Activated naive CD4-positive, alpha-beta T cell treated with anti-CD3 and anti-CD28 coated beads, Interleukin-2, amount 50 U/mL, for 24 hours (primary cell): ENCODE results near the gene ST3GAL6.

ENCODE experiments used
- H3K27ac Mint-ChIP-seq: one replicate; pipeline ENCODE4 v1.8.0; 2021; ENCODE audit warnings: mild to moderate bottlenecking, mixed read lengths
- H3K27me3 Mint-ChIP-seq: one replicate; pipeline ENCODE4 v1.8.0; 2021; ENCODE audit warnings: mixed read lengths
- H3K36me3 Mint-ChIP-seq: one replicate; pipeline ENCODE4 v1.8.0; 2021; ENCODE audit warnings: mixed read lengths
- H3K4me1 Mint-ChIP-seq: one replicate; pipeline ENCODE4 v1.8.0; 2021; ENCODE audit warnings: mixed read lengths
- H3K4me3 Mint-ChIP-seq: one replicate; pipeline ENCODE4 v1.8.0; 2021; ENCODE audit warnings: mild to moderate bottlenecking, mixed read lengths
- H3K9me3 Mint-ChIP-seq: one replicate; pipeline ENCODE4 v1.8.0; 2021; ENCODE audit warnings: mixed read lengths

Gene ST3GAL6

DNA sequence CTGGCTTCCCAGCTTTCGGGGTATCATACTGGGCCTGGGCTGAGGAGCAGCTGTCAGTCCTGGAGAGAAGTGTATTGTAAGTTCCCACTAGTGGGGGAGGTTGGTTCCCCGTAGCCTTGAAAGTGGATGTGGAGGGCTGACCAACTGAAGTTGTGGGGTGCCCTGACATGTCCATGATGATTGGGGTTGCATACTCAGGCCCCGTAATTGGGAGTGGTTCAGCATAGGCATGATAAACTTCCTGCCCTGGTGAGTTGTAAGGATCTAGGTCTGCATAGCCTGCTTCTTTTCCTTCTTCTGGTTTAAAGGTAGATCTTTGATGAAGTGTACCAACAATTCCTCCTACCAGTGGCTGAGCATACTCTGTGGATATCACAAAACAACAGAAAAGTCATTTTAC, 36.3 kb downstream of the ST3GAL6 start:
- no peaks in the 10 kb centered on the region for H3K36me3 Mint-ChIP-seq
- H3K27ac Mint-ChIP-seq: no peak overlapping the region
- no peaks in the 10 kb centered on the region for H3K4me1 Mint-ChIP-seq

DNA sequence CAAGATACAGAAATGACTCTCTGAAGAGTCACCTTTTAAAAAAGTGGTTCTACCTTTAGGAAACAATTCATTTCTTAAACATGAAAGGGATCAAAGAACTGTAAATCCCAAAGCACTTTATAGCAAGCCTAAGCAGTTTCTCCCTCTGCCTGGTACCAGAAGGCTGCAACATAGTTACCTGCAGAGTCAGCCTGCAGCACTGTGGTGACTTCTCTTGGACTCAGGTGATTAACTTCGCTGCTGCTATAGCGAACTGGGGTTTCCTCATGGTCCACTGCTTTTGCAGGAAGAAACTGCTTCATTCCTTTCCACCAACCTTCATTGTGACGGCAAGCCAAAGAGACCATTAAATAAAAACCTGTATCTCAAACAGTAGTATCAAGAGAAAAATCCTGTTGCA, 37.3 kb downstream of the ST3GAL6 start:
- Mint-ChIP-seq H3K36me3 (peaks cover under 1% of the 10 kb centered on the region), H3K9me3 (no peaks in the 10 kb centered on the region), H3K4me3 (no peak overlapping the region), H3K27ac (no peak overlapping the region), H3K27me3 (no peaks in the 10 kb centered on the region), H3K4me1 (no peaks in the 10 kb centered on the region)

More for the DNA sequence above, 36.3 kb downstream of the ST3GAL6 start:
- H3K4me3 Mint-ChIP-seq: no peak overlapping the region
- H3K9me3 Mint-ChIP-seq: no peaks in the 10 kb centered on the region
- no peaks in the 10 kb centered on the region for H3K27me3 Mint-ChIP-seq

DNA sequence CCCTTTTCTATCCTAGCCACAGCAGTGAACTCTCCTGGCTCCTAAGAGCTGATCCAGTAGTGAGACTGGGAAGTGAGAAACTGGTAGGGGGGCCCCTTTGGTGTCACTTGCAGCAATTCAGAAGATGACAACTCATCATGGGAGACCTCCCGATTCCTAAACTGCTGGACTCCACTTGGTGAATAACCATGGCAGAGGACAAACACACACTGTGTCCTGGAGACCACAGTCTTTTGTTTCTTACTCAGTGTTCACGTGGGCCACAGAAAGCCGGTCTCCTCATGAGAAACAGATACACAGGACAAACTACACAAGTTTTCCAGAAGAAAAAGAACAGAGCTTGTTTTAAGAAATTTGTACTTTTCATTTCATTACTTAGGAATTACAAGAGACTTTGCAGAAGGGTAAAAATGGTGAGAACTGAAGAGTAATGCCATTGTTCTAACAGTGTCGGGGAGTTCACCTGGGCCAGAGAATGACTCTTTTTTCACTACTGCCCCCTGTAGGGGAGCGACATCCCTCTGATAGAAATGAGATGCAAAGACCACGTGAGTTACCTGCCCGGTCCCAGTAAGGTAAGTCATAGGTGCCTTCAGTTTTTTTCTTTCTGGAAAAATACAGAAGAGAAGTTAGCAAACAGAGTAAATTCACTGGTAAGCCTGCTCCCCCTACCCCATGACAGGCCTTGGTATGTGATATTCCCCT, 38.1 kb downstream of the ST3GAL6 start:
- H3K27ac Mint-ChIP-seq: no peak overlapping the region
- H3K4me1 Mint-ChIP-seq: no peaks in the 10 kb centered on the region
- H3K9me3 Mint-ChIP-seq: no peaks in the 10 kb centered on the region
- H3K27me3 Mint-ChIP-seq: no peaks in the 10 kb centered on the region
- peaks cover 1% of the 10 kb centered on the region for H3K36me3 Mint-ChIP-seq
- H3K4me3 Mint-ChIP-seq: no peak overlapping the region

DNA sequence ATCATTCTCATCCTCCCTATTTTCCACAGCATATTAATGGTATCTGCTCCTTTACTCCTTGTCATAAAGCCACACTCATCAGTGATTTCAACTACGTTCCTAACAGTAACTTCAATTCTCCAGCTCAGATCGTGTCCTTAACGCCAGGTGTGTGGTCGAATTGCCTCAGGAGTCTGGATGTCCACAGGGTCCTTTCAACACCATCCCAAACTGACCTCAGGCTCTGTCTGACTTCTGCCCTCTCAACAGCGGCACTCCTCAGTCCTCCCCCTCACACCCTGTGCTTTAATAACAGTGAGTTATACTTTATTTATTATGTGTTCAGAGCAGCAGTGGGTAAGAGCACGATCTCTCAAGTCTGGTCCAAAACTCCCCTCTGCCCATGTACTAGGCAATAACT, 42.4 kb downstream of the ST3GAL6 start:
- Mint-ChIP-seq H3K4me3 (no peak overlapping the region), H3K9me3 (no peaks in the 10 kb centered on the region)

DNA sequence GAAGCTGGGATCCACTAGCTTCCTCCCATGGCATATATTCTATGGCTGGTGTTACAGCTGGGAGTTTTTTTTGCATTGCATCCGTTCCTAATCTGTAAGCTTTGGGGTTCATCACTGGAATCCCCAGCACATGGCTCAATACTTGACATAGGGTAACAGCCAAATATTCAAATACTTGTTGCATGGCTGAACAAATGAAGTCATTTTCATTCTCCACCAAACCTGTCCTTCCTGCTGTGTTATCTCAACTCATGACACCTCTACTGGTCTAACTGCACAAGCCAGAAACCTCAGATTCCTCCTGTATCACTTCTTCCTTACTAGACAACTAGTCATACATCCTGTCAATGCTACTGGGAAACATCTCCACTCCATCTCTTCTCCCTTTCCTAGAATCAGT, 43.4 kb downstream of the ST3GAL6 start:
- H3K27me3 Mint-ChIP-seq: no peaks in the 10 kb centered on the region
- no peak overlapping the region for H3K27ac Mint-ChIP-seq
- no peaks in the 10 kb centered on the region for H3K9me3 Mint-ChIP-seq
- H3K4me3 Mint-ChIP-seq: no peak overlapping the region
- H3K36me3 Mint-ChIP-seq: peaks cover 11% of the 10 kb centered on the region
- no peaks in the 10 kb centered on the region for H3K4me1 Mint-ChIP-seq

More for the DNA sequence above, 42.4 kb downstream of the ST3GAL6 start:
- Mint-ChIP-seq H3K27ac (no peak overlapping the region), H3K4me1 (no peaks in the 10 kb centered on the region), H3K27me3 (no peaks in the 10 kb centered on the region), H3K36me3 (peaks cover 11% of the 10 kb centered on the region)

DNA sequence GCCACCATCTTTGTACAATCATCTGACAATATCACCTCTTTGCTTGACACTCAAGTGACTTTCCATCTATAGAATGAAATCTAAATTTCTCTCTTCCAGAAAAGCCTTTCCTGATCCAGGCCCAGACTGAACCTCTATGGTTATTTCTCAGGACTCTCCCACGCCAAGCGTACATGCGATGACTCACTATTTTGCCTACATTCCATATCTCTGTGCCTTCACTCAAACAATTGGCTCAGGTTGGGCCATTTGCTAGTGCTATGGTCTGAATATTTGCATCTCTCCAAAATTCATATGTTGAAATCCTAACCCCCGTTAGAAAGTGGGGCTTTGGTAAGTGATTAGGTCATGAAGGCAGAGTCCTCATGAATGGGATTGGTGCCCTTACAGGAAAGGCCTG, 43.9 kb downstream of the ST3GAL6 start:
- H3K27ac Mint-ChIP-seq: no peak overlapping the region
- no peak overlapping the region for H3K4me3 Mint-ChIP-seq
- peaks cover 11% of the 10 kb centered on the region for H3K36me3 Mint-ChIP-seq
- no peaks in the 10 kb centered on the region for H3K4me1 Mint-ChIP-seq
- H3K27me3 Mint-ChIP-seq: no peaks in the 10 kb centered on the region
- no peaks in the 10 kb centered on the region for H3K9me3 Mint-ChIP-seq

DNA sequence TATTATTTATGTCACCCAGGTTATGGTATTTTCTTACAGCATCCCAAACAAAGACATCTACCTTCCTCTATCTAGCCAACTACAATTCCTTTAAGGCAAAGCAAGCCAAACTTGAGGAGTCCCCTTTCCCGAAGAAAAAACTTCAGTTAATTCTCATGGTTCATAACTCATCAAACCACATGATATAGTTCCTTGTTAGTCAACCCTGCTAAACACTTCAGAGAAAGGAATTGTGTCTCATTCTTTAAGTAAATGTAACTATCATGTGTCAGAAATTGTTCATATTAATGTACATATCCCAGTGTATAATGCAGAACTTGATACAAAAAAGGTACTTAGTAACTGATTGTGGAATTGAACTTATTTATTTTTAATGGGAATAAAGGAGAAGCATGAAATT, 44.4 kb downstream of the ST3GAL6 start:
- Mint-ChIP-seq H3K27ac (no peak overlapping the region), H3K9me3 (no peaks in the 10 kb centered on the region), H3K36me3 (peaks cover 11% of the 10 kb centered on the region), H3K4me3 (no peak overlapping the region), H3K4me1 (no peaks in the 10 kb centered on the region), H3K27me3 (no peaks in the 10 kb centered on the region)

DNA sequence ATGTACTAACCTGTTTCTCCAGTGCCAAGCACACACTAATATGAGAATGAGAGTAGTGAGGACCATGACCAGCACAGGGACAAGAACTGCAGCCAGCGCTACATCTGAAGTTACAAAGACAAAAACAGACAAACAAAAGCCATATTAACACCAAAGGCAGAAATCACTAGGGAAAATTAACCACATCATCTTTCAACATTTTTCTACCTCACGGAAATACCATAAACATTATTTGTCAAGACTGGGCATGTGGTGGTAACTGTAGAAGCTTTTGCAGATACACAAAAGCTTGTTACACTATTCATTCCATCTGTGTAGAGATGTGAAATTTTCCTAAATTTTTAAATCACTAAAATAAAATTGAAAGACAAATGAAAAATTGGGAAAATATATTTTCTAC, 44.9 kb downstream of the ST3GAL6 start:
- Mint-ChIP-seq H3K27me3 (no peaks in the 10 kb centered on the region), H3K4me3 (no peak overlapping the region), H3K4me1 (no peaks in the 10 kb centered on the region), H3K9me3 (no peaks in the 10 kb centered on the region), H3K36me3 (peaks cover 11% of the 10 kb centered on the region), H3K27ac (no peak overlapping the region)

DNA sequence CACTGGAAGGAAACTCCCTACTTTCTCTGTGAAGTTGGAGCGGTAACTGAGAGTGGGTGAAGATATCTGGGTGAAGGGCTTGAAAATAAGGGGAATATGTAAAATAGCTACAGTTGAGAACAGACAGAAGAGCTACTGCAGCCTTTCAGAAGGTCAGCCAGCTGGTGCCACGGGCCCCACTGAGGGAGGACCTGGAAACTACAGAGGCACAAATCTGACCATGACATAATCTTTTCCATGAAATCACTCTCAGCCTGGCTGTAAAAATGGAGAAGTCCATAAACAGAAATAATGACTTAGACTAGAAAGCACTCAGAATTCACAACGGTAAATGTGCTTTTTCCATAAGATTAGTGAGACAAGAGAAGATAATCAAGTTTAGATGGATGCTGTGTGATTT, 46.4 kb downstream of the ST3GAL6 start:
- no peak overlapping the region for H3K4me3 Mint-ChIP-seq
- no peak overlapping the region for H3K27ac Mint-ChIP-seq
- H3K9me3 Mint-ChIP-seq: no peaks in the 10 kb centered on the region
- peaks cover 11% of the 10 kb centered on the region for H3K36me3 Mint-ChIP-seq
- no peaks in the 10 kb centered on the region for H3K4me1 Mint-ChIP-seq
- H3K27me3 Mint-ChIP-seq: no peaks in the 10 kb centered on the region

DNA sequence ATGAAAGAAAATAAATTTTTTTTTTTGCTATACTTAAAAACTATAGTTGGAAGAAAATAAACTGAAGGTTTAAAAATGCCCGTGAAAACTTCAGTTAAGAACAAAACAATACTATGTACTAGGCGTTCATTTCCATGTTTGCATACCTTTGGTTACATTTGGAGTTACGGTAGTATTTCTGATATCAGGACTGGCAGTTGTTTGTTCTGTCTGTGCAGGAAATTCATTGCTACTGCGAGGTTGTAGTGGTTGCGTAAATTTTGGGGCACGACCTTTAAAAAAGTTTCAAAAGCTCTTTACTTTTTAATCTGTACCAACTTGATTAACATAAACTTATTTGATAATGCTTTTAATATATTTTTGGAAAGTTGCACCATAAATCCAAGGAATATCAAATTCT, 47.9 kb downstream of the ST3GAL6 start:
- Mint-ChIP-seq H3K4me1 (peaks cover 5% of the 10 kb centered on the region), H3K27ac (no peak overlapping the region), H3K4me3 (no peak overlapping the region), H3K27me3 (no peaks in the 10 kb centered on the region), H3K9me3 (no peaks in the 10 kb centered on the region), H3K36me3 (peaks cover 10% of the 10 kb centered on the region)

DNA sequence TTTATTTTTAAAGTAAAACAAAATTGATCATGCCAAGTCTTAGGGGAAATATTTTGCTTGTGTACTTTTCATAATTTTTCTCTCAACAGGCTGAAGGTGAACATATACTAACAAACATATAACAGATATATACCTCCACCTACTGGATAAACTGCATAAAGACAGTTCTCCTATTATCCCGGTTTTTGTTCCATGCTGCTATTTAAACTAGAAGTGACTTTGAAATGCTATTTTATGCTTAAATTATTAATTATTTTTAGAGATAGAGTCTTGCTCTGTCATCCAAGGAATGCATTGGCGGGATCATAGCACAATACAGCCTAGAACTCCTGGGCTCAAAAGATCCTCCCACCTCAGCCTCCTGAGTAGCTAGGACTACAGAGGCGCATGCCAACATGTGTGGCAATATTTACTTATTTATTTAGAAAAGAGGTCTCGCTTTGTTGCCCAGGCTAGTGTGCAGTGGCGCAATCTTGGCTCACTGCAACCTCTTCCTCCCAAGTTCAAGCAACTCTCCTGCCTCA, 49.8 kb downstream of the ST3GAL6 start:
- Mint-ChIP-seq H3K27me3 (no peaks in the 10 kb centered on the region), H3K9me3 (no peaks in the 10 kb centered on the region), H3K4me3 (no peak overlapping the region)

DNA sequence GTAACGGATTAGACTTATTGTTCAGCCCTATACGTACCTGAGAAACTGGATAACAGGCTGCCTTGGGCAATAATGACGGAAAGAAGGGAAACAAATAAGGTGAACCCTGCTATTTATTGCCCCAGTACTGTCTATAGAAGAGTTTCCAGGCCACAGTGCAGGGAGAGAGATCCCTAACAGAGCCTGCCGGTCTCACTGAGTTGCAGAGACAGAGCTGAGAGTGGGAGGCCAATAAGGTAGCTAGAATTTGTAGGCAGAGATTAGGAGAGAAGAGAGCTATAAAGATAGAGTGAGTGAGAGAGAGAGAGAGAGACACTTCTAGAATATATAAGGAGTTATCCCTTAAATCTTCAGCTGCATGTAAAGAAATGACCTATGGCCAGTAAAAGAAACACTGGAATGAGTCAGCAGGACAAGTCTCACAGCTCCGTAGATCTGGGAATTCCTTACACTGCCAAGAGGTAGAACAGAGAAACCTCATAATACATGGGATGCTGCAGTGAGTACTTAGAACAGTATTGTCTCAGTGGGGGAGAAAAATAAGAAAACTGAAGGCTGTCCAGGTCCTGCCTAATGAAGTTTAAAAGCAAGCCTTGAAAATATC, 51.8 kb downstream of the ST3GAL6 start:
- Mint-ChIP-seq H3K4me3 (no peak overlapping the region), H3K27me3 (no peaks in the 10 kb centered on the region), H3K4me1 (peaks cover 5% of the 10 kb centered on the region), H3K27ac (no peak overlapping the region), H3K36me3 (peaks cover 2% of the 10 kb centered on the region), H3K9me3 (no peaks in the 10 kb centered on the region)

More for the DNA sequence above, 49.8 kb downstream of the ST3GAL6 start:
- H3K36me3 Mint-ChIP-seq: peaks cover 4% of the 10 kb centered on the region
- no peak overlapping the region for H3K27ac Mint-ChIP-seq
- H3K4me1 Mint-ChIP-seq: peaks cover 5% of the 10 kb centered on the region

DNA sequence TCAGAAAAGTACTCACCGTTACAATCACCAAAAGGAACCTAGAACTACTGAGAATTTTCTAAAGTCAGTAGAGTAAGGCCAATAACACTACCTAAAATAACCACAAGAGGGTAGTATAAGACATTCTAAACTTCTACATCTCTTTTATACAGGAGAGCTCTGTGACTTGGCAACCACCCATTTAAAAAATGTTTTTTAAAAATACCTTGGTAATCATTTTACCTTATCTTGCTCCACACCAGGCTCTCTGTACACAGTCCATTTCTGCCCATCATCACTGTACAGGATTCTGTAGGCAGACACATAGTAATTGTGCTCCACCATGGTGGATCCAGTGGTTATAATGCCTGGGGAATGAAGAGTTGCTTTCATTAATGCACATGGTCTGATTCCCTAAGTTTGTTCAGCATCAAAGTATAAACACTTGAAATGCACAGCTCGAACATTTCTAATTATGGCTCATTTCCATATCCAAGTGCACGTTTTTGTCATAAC, 54.5 kb downstream of the ST3GAL6 start:
- Mint-ChIP-seq H3K4me1 (peaks cover 5% of the 10 kb centered on the region), H3K36me3 (peaks cover 2% of the 10 kb centered on the region), H3K27ac (no peak overlapping the region), H3K27me3 (no peaks in the 10 kb centered on the region), H3K9me3 (no peaks in the 10 kb centered on the region), H3K4me3 (no peak overlapping the region)

DNA sequence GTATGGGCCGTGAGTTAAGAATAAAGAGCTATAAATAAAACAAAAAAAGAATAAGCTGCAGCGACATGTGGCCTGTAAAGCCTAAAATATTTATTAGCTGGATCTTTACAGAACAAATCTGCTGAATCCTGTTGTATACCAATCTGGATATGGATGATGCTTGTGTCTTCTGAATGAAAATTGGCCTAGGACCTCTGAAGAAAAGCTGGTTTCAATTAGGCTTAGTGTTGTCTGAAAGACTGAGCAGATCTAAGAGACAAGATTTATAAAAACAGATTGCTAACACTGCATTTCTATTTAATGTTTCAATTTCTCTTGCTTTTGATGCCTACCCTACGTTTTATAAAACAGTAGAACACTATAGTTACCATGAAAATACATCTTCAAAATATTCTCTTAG, 57.9 kb downstream of the ST3GAL6 start:
- H3K36me3 Mint-ChIP-seq: peaks cover 2% of the 10 kb centered on the region
- H3K4me3 Mint-ChIP-seq: no peak overlapping the region
- H3K4me1 Mint-ChIP-seq: no peaks in the 10 kb centered on the region
- no peak overlapping the region for H3K27ac Mint-ChIP-seq
- no peaks in the 10 kb centered on the region for H3K27me3 Mint-ChIP-seq
- H3K9me3 Mint-ChIP-seq: no peaks in the 10 kb centered on the region

DNA sequence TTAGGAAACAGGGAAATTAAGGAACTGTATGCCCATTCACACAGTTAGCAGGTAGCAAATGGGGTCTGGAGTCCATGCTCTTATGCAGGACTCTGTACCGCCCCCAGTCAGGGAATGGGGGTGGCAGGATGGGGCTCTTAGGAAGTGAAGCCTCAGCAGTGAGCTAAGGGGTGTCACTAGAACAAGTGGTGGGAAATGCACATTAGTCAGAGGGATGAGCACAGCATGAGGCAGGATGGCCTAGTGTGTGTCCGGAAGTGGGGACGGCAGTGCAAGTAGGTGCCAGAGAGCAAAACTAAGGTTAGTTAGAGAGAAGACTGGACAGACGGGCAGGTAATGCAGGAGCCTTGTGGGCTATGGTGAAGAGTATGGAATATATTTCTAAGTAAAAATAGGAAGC, 60.7 kb downstream of the ST3GAL6 start:
- Mint-ChIP-seq H3K4me3 (no peak overlapping the region), H3K27ac (no peak overlapping the region), H3K9me3 (no peaks in the 10 kb centered on the region), H3K36me3 (no peaks in the 10 kb centered on the region), H3K27me3 (no peaks in the 10 kb centered on the region), H3K4me1 (no peaks in the 10 kb centered on the region)

DNA sequence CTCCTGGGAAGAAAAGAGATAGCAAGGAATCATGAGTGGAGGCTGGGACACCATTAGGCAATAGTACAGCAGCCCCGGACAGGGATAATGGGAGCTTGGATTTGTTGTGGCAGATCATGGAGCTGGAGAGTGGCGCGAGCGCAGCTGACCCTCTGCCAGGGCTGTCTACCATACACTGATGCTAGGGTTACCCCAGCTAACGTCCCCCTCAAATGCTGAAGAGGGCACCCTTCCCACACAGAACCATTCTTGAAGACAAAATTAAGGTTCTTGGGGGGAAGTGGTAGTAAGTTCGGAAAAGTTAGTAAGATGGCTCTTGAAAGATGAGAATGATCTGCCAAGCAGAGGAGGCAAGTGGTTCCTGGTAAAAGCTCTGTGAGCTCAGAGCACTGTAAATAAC, 61.1 kb downstream of the ST3GAL6 start:
- Mint-ChIP-seq H3K9me3 (no peaks in the 10 kb centered on the region), H3K4me1 (no peaks in the 10 kb centered on the region), H3K27me3 (no peaks in the 10 kb centered on the region), H3K36me3 (no peaks in the 10 kb centered on the region), H3K27ac (no peak overlapping the region), H3K4me3 (no peak overlapping the region)
